ENCODE measurements around the gene SPIN4. TPM values are rescaled to one million over a fixed set of nuclear protein-coding genes. Genes with fewer than 3 reads are reported as not detected.

Gene SPIN4
- total RNA-seq, 1 experiment from 2014 or later = 9.0 TPM

DNA sequence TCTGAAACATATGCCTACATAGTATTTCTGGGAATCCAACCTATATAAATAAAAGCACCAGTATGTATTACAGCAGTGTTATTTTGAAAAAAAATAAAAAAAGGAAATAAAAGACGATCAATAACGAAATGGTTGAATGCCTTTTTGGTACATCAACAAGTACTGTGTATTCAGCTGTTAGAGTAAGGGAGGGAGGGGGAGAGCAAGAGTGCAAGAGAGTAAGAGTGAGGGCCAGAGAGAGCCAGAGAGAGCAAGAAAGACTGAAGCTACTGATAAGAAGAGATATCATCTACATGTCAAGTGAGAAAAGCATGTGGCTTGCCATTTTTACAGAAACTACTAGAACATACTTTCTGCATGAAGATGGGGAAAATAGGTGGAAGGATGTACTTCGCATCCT lies 1.8 kb downstream of the SPIN4 start:
- Histone ChIP-seq H3K9ac (ENCODE audit: low read length) (no peak overlapping the region), H3K27ac (ENCODE audit: low read depth, low read length) (no peak overlapping the region), H3K36me3 (ENCODE audit: control insufficient read depth in 1 of 2, insufficient read depth in 2 of 2, low read length in 2 of 2) (no peaks in the 10 kb centered on the region), H3K9me2 (ENCODE audit: insufficient read depth) (no peaks in the 10 kb centered on the region), H3K4me1 (ENCODE audit: control insufficient read depth in 1 of 2, insufficient read depth in 2 of 2, low read length in 2 of 2) (peaks cover 5 to 6% of the 10 kb centered on the region in 2 experiments), H3K4me2 (ENCODE audit: low read length) (0 out of 2 replicates have a peak overlapping the region, but pooled peaks have one; percentile 81), H3K79me2 (ENCODE audit: insufficient read depth, low read length) (peaks cover 23% of the 10 kb centered on the region), H2AFZ (ENCODE audit: low read depth, low read length, poor library complexity, severe bottlenecking) (no peak overlapping the region), H3K4me3 (replicated peaks in 1 of 2; ENCODE audit: low read depth in 1 of 2, low read length in 2 of 2) (no peak overlapping the region), H3K27me3 (ENCODE audit: insufficient read depth, low read length) (no peaks in the 10 kb centered on the region), H4K20me1 (ENCODE audit: insufficient read depth) (no peaks in the 10 kb centered on the region), H3K9me3 (ENCODE audit: control insufficient read depth in 1 of 2, insufficient read depth in 1 of 2, low read depth in 1 of 2, low read length in 2 of 2) (no peaks in the 10 kb centered on the region)
- intact Hi-C loops (cut with micrococcal nuclease) = no loop called here
- ATAC-seq = no peak
- TF ChIP-seq POLR2A (IDR thresholded peaks at IDR 0.05; ENCODE audit: borderline replicate concordance, extremely low read depth, insufficient read depth, insufficient read length) (no peak), ZFX (IDR thresholded peaks at IDR 0.05) (no peak), RAD21 (IDR thresholded peaks at IDR 0.05; ENCODE audit: low read depth) (no peak), CEBPB (IDR thresholded peaks at IDR 0.05; ENCODE audit: low read depth) (no peak), SIN3A (IDR thresholded peaks at IDR 0.05; ENCODE audit: low read depth) (no peak), FOSL1 (IDR thresholded peaks at IDR 0.05; ENCODE audit: low read depth) (no peak), MAX (IDR thresholded peaks at IDR 0.05) (no peak), ZNF274 (IDR thresholded peaks at IDR 0.05; ENCODE audit: low read depth, low read length) (no peak), EGR1 (IDR thresholded peaks at IDR 0.05; ENCODE audit: low read depth) (no peak), SRF (IDR thresholded peaks at IDR 0.05; ENCODE audit: low read depth) (no peak), JUND (IDR thresholded peaks at IDR 0.05) (no peak), CBX3 (IDR thresholded peaks at IDR 0.05; ENCODE audit: low read depth) (no peak), YY1 (IDR thresholded peaks at IDR 0.05; ENCODE audit: extremely low read depth, insufficient replicate concordance, low read depth, low read length) (no peak)
- POLR2A ChIA-PET = no interaction called here
- BruUV-seq (replicated peaks) = no TSS peak
- CTCF ChIA-PET = no interaction called here
- no peak for DNase-seq (ENCODE audit: low read depth, low spot score)
- RAD21 ChIA-PET (ENCODE audit: low non-redundant PET in 1 of 2, low total read pairs in 2 of 2, uncharacterized antibody in 2 of 2, unreplicated experiment in 2 of 2) = no interaction called here

DNA sequence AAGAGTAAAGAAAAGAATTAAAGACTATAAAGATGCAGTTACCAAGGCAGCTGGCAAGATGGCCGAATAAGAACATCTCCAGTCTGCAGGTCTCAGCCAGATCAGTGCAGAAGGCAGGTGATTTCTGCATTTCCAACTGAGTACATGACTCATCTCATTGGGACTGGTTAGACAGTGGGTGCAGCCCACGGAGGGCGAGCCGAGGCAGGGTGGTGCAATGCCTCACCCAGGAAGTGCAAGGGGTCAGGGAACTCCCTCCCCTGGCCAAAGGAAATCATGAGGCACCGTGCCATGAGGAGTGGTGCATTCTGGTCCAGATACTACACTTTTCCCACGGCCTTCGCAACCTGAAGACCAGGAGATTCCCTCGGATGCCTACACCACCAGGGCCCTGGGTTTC lies 20.5 kb downstream of the SPIN4 start:
- ChIA-PET RAD21 (ENCODE audit: low non-redundant PET in 1 of 2, low total read pairs in 2 of 2, uncharacterized antibody in 2 of 2, unreplicated experiment in 2 of 2) (no interaction called here), POLR2A (no interaction called here), CTCF (no interaction called here)
- no peaks in the 10 kb centered on the region for H3K9me2 ChIP-seq (ENCODE audit: insufficient read depth)
- intact Hi-C loops (cut with micrococcal nuclease) = no loop called here
- H4K20me1 ChIP-seq (ENCODE audit: insufficient read depth) = no peaks in the 10 kb centered on the region
- H3K4me3 ChIP-seq (replicated peaks in 1 of 2; ENCODE audit: low read depth in 1 of 2, low read length in 2 of 2) = no peak overlapping the region
- BruUV-seq (replicated peaks) = no TSS peak
- H3K27me3 ChIP-seq (ENCODE audit: insufficient read depth, low read length) = no peaks in the 10 kb centered on the region
- ATAC-seq = no peak
- no peak overlapping the region for H3K9ac ChIP-seq (ENCODE audit: low read length)
- H3K4me1 ChIP-seq (ENCODE audit: control insufficient read depth in 1 of 2, insufficient read depth in 2 of 2, low read length in 2 of 2) = peaks cover 0 to 8% of the 10 kb centered on the region in 2 experiments; a peak in 2 of 4 replicates
- no peak for DNase-seq (ENCODE audit: low read depth, low spot score)
- H3K36me3 ChIP-seq (ENCODE audit: control insufficient read depth in 1 of 2, insufficient read depth in 2 of 2, low read length in 2 of 2) = no peaks in the 10 kb centered on the region
- H3K9me3 ChIP-seq (ENCODE audit: control insufficient read depth in 1 of 2, insufficient read depth in 1 of 2, low read depth in 1 of 2, low read length in 2 of 2) = no peaks in the 10 kb centered on the region
- no peaks in the 10 kb centered on the region for H3K79me2 ChIP-seq (ENCODE audit: insufficient read depth, low read length)
- no peak overlapping the region for H3K27ac ChIP-seq (ENCODE audit: low read depth, low read length)
- H2AFZ ChIP-seq (ENCODE audit: low read depth, low read length, poor library complexity, severe bottlenecking) = no peak overlapping the region
- H3K4me2 ChIP-seq (ENCODE audit: low read length) = peak overlapping the region; percentile 19; the same call in 1 of the 2 replicates
- no peak for TF ChIP-seq EGR1 (IDR thresholded peaks at IDR 0.05; ENCODE audit: low read depth)
- no peak for TF ChIP-seq JUND (IDR thresholded peaks at IDR 0.05)
- TF ChIP-seq, protein P1, sequence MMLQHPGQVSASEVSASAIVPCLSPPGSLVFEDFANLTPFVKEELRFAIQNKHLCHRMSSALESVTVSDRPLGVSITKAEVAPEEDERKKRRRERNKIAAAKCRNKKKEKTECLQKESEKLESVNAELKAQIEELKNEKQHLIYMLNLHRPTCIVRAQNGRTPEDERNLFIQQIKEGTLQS (IDR thresholded peaks at IDR 0.05) = no peak
- TF ChIP-seq SRF (IDR thresholded peaks at IDR 0.05; ENCODE audit: low read depth) = no peak
- TF ChIP-seq CBX3 (IDR thresholded peaks at IDR 0.05; ENCODE audit: low read depth) = no peak
- TF ChIP-seq REST (IDR thresholded peaks at IDR 0.05; ENCODE audit: low read depth) = no peak
- TF ChIP-seq ZFX (IDR thresholded peaks at IDR 0.05) = no peak
- TF ChIP-seq SIN3A (IDR thresholded peaks at IDR 0.05; ENCODE audit: low read depth) = no peak
- TF ChIP-seq ZBTB33 (IDR thresholded peaks at IDR 0.05; ENCODE audit: extremely low read depth, insufficient replicate concordance, low read length) = no peak
- TF ChIP-seq YY1 (IDR thresholded peaks at IDR 0.05; ENCODE audit: extremely low read depth, insufficient replicate concordance, low read depth, low read length) = no peak

Data from HCT116 (cell line).